AG04450 (cell line): Measurements from ENCODE around the gene OR2T4. TPM values are rescaled to one million over a fixed set of nuclear protein-coding genes. Genes with fewer than 3 reads are reported as not detected.

ENCODE experiments used
- CTCF ChIA-PET: fragments of 300-600, 350-600 bp; formaldehyde crosslinking; extraction: SDS; loops from one replicate; lab custom pipeline; 2022; ENCODE audit warnings: antibody characterized with exemption, inconsistent platforms; lab: Charles Lee
- POLR2A ChIA-PET: fragments of 350-600 bp; formaldehyde crosslinking; extraction: SDS; loops from one replicate; lab custom pipeline; 2021; ENCODE audit warnings: antibody characterized with exemption, inconsistent platforms; lab: Yijun Ruan, JAX
- DNase-seq: peaks from one replicate; pipeline ENCODE4 v3.0.0-alpha.2; 2011; ENCODE audit warnings: low read depth, low spot score
- H3K27ac ChIP-seq: one replicate; pipeline ENCODE4 v1.5.1; 2012; ENCODE audit warnings: low read depth, low read length, control low read depth
- H3K27me3 ChIP-seq: one replicate; pipeline ENCODE4 v1.6.0; 2012; ENCODE audit warnings: low read length; ENCODE audit not compliant: control insufficient read depth, insufficient read depth
- H3K4me3 ChIP-seq: 2 replicates; pipeline ENCODE4 v1.5.1; 2011; ENCODE audit warnings: mild to moderate bottlenecking, low read depth, low read length, control low read depth
- H3K9me3 ChIP-seq: 2 replicates; pipeline ENCODE4 v1.5.1; 2012; ENCODE audit warnings: low read length; ENCODE audit not compliant: control insufficient read depth, insufficient read depth
- CTCF ChIP-seq: IDR thresholded peaks from 2 replicates; pipeline ENCODE4 v1.5.1; 2011; ENCODE audit warnings: low read depth, low read length, control low read depth, inconsistent platforms
- polyA plus RNA-seq: library from polyadenylated mRNA; depleted of rRNA; stranded (reverse); fragments of >200 nt; gene quantifications from 2 replicates; pipeline ENCODE4 v1.2.3, GENCODE V29; 2011

Gene OR2T4
- polyA plus RNA-seq, 1 experiment, result not detected

GRCh38 chr1:248359415-248359814 is 2.0 kb upstream of the OR2T4 start:
- ChIA-PET CTCF (no interaction called here), POLR2A (no interaction called here)
- Histone ChIP-seq H3K4me3 (no peak overlapping the region), H3K27me3 (no peaks in the 10 kb centered on the region), H3K9me3 (peaks cover 16% of the 10 kb centered on the region; the same call in 1 of the 2 replicates), H3K27ac (no peak overlapping the region)
- no peak for DNase-seq
- TF ChIP-seq CTCF, result no peak

- no peak for TF ChIP-seq CTCF
- Histone ChIP-seq H3K9me3 (peaks cover 9% of the 10 kb centered on the region; the same call in 1 of the 2 replicates), H3K4me3 (no peak overlapping the region), H3K27ac (no peak overlapping the region), H3K27me3 (no peaks in the 10 kb centered on the region)
- ChIA-PET CTCF (no interaction called here), POLR2A (no interaction called here)
- no peak for DNase-seq
Measured at GRCh38 chr1:248366609-248367008, 5.1 kb downstream of the OR2T4 start.

- ChIA-PET CTCF (no interaction called here), POLR2A (no interaction called here)
- TF ChIP-seq CTCF, result no peak
- Histone ChIP-seq H3K9me3 (peaks cover 19% of the 10 kb centered on the region; the same call in 1 of the 2 replicates), H3K27ac (no peak overlapping the region), H3K27me3 (no peaks in the 10 kb centered on the region), H3K4me3 (no peak overlapping the region)
- DNase-seq, result no peak
Measured at GRCh38 chr1:248372394-248372793, 10.9 kb downstream of the OR2T4 start.

- Histone ChIP-seq H3K27me3 (no peaks in the 10 kb centered on the region), H3K9me3 (peaks cover 19% of the 10 kb centered on the region; the same call in 1 of the 2 replicates), H3K27ac (no peak overlapping the region), H3K4me3 (no peak overlapping the region)
- DNase-seq, result no peak
- no peak for TF ChIP-seq CTCF
- ChIA-PET POLR2A (no interaction called here), CTCF (no interaction called here)
Measured at GRCh38 chr1:248373761-248374160, 12.3 kb downstream of the OR2T4 start.

GRCh38 chr1:248375446-248375845 is 14.0 kb downstream of the OR2T4 start, which contains the start of gene OR2T6:
TSS of gene OR2T6 (plus strand) at chr1:248375746. CDS start at chr1:248387609, 11,863 bp downstream.
- CTCF ChIA-PET, result no interaction called here
- no peaks in the 10 kb centered on the region for H3K27me3 ChIP-seq
- no peak within 1 kb of the TSS for H3K4me3 ChIP-seq
- no peak within 1 kb of the TSS for H3K27ac ChIP-seq
- no peak for TF ChIP-seq CTCF
- H3K9me3 ChIP-seq, result peaks cover 19% of the 10 kb centered on the region; the same call in 1 of the 2 replicates
- DNase-seq, result no peak
- POLR2A ChIA-PET, result no interaction called here
